Fibroblast of the aortic adventitia (primary cell): ENCODE results near the gene CCDC160. TPM values are rescaled to one million over a fixed set of nuclear protein-coding genes. Genes with fewer than 3 reads are reported as not detected.
"Not testable (repeated sequence)": the region's sequence is repeated elsewhere in the genome, so short reads cannot be mapped to it uniquely, and the experiment has no call there.

Experiments used
- DNase-seq: peaks from one replicate; pipeline ENCODE4 v3.0.0-alpha.2; 2010; ENCODE audit warnings: low read depth
- H3K4me3 ChIP-seq: 2 replicates; pipeline ENCODE4 v1.5.1; 2011; ENCODE audit warnings: low read depth, mild to moderate bottlenecking, control low read depth, low read length, moderate library complexity
- CTCF ChIP-seq: IDR thresholded peaks from 2 replicates; pipeline ENCODE4 v1.5.1; 2011; ENCODE audit warnings: mild to moderate bottlenecking, low read length, control low read depth, inconsistent platforms; ENCODE audit not compliant: insufficient read depth
- total RNA-seq: library from RNA; depleted of rRNA; stranded (reverse); fragments of >200 nt; gene quantifications from 2 replicates; pipeline ENCODE4 v1.2.3, GENCODE V29; 2012; ENCODE audit warnings: low replicate concordance

Gene CCDC160
- total RNA-seq, 1 donor = not detected

GRCh38 chrX:134247492-134247891 is 10.5 kb downstream of the CCDC160 start:
- DNase-seq = no peak
- no peak overlapping the region for H3K4me3 ChIP-seq
- no peak for TF ChIP-seq CTCF

- DNase-seq = no peak
- H3K4me3 ChIP-seq = no peak overlapping the region
- TF ChIP-seq CTCF = no peak
These were observed 12.3 kb downstream of the CCDC160 start for GRCh38 chrX:134249241-134249640.

- TF ChIP-seq CTCF = no peak
- no peak for DNase-seq
- no peak overlapping the region for H3K4me3 ChIP-seq
These were observed 14.3 kb downstream of the CCDC160 start for GRCh38 chrX:134251241-134251640.

GRCh38 chrX:134254511-134254910 is 17.5 kb downstream of the CCDC160 start:
- DNase-seq = no peak
- H3K4me3 ChIP-seq = no peak overlapping the region
- TF ChIP-seq CTCF = no peak

- TF ChIP-seq CTCF = no peak
- H3K4me3 ChIP-seq = no peak overlapping the region
- DNase-seq = no peak
These were observed 18.6 kb downstream of the CCDC160 start for GRCh38 chrX:134255555-134255954.

- DNase-seq = no peak
- TF ChIP-seq CTCF = no peak
- H3K4me3 ChIP-seq = no peak overlapping the region
These were observed 19.7 kb downstream of the CCDC160 start for GRCh38 chrX:134256684-134257083.

GRCh38 chrX:134258202-134258601 is 21.2 kb downstream of the CCDC160 start:
- no peak overlapping the region for H3K4me3 ChIP-seq
- no peak for DNase-seq
- TF ChIP-seq CTCF = no peak

GRCh38 chrX:134285934-134286333 is 49.0 kb downstream of the CCDC160 start:
- DNase-seq, H3K4me3 ChIP-seq: not testable (repeated sequence)
